GM10847 (cell line): ENCODE results near the gene RAD18.

ENCODE experiments used
- POLR2A ChIP-seq: IDR thresholded peaks from 2 replicates; pipeline ENCODE4 v1.6.1; 2011; ENCODE audit not compliant: insufficient read length; ENCODE audit errors: extremely low read depth

The RAD18 gene

GRCh38 chr3:8954938-8955763 lies 8.1 kb downstream of the RAD18 start:
- no peak for TF ChIP-seq POLR2A

- TF ChIP-seq POLR2A, result no peak
Observed at GRCh38 chr3:8953313-8953712, 10.0 kb downstream of the RAD18 start.

GRCh38 chr3:8952130-8952529 lies 11.1 kb downstream of the RAD18 start:
- no peak for TF ChIP-seq POLR2A

- TF ChIP-seq POLR2A, result no peak
Observed at GRCh38 chr3:8945890-8946600, 17.2 kb downstream of the RAD18 start.

- TF ChIP-seq POLR2A, result no peak
Observed at GRCh38 chr3:8942746-8943488, 20.4 kb downstream of the RAD18 start.

- TF ChIP-seq POLR2A, result no peak
Observed at GRCh38 chr3:8942115-8942514, 21.2 kb downstream of the RAD18 start.

GRCh38 chr3:8938021-8938420 lies 25.3 kb downstream of the RAD18 start:
- no peak for TF ChIP-seq POLR2A

- TF ChIP-seq POLR2A, result no peak
Observed at GRCh38 chr3:8937064-8938020, 25.9 kb downstream of the RAD18 start.

- TF ChIP-seq POLR2A, result no peak
Observed at GRCh38 chr3:8932507-8932906, 30.8 kb downstream of the RAD18 start.

GRCh38 chr3:8931342-8931741 lies 31.9 kb downstream of the RAD18 start:
- no peak for TF ChIP-seq POLR2A

- TF ChIP-seq POLR2A, result no peak
Observed at GRCh38 chr3:8929860-8930259, 33.4 kb downstream of the RAD18 start.

GRCh38 chr3:8914491-8914890 lies 48.8 kb downstream of the RAD18 start:
- no peak for TF ChIP-seq POLR2A

GRCh38 chr3:8911781-8912180 lies 51.5 kb downstream of the RAD18 start:
- TF ChIP-seq POLR2A, result no peak

GRCh38 chr3:8909160-8909559 lies 54.1 kb downstream of the RAD18 start:
- no peak for TF ChIP-seq POLR2A

GRCh38 chr3:8903191-8903590 lies 60.1 kb downstream of the RAD18 start:
- no peak for TF ChIP-seq POLR2A
